Neural progenitor cell (in vitro differentiated cells): ENCODE data around the gene CEP83. TPM values are rescaled to one million over a fixed set of nuclear protein-coding genes. Genes with fewer than 3 reads are reported as not detected.

ENCODE experiments used
- DNase-seq: peaks from one replicate; pipeline ENCODE4 v3.0.0-alpha.2; 2016; ENCODE audit warnings: low spot score
- H2AFZ ChIP-seq: fragments of 200-600 bp; sonication (generic); replicated peaks from 2 replicates; pipeline ENCODE4 v1.6.1; 2016; ENCODE audit warnings: antibody characterized with exemption
- H3F3A ChIP-seq: fragments of 200-600 bp; sonication (generic); 2 replicates; pipeline ENCODE4 v1.6.1; 2016; ENCODE audit warnings: antibody characterized with exemption, low read depth
- H3K27ac ChIP-seq: fragments of 200-600 bp; sonication (generic); 2 replicates; pipeline ENCODE4 v1.5.1; 2016; ENCODE audit warnings: mild to moderate bottlenecking
- H3K27me3 ChIP-seq: fragments of 200-600 bp; sonication (generic); 2 replicates; pipeline ENCODE4 v1.6.1; 2016; ENCODE audit warnings: mild to moderate bottlenecking, moderate library complexity
- H3K36me3 ChIP-seq: fragments of 200-600 bp; sonication (generic); 2 replicates; pipeline ENCODE4 v1.5.1; 2016
- H3K4me1 ChIP-seq: fragments of 200-600 bp; sonication (generic); 2 replicates; pipeline ENCODE4 v1.6.1; 2016; ENCODE audit warnings: mixed run types
- H3K4me2 ChIP-seq: fragments of 200-600 bp; sonication (generic); 2 replicates; pipeline ENCODE4 v1.6.1; 2016
- H3K4me3 ChIP-seq: fragments of 200-600 bp; sonication (generic); 2 replicates; pipeline ENCODE4 v1.5.1; 2016
- H3K79me2 ChIP-seq: fragments of 200-600 bp; sonication (generic); 2 replicates; pipeline ENCODE4 v1.6.1; 2016; ENCODE audit warnings: low read depth
- H3K9ac ChIP-seq: fragments of 200-600 bp; sonication (generic); 2 replicates; pipeline ENCODE4 v1.6.1; 2016
- H3K9me3 ChIP-seq: fragments of 200-600 bp; sonication (generic); 2 replicates; pipeline ENCODE4 v1.5.1; 2016; ENCODE audit warnings: low read depth
- H4K20me1 ChIP-seq: fragments of 200-600 bp; sonication (generic); 2 replicates; pipeline ENCODE4 v1.6.1; 2016; ENCODE audit warnings: low read depth
- H3K27ac Mint-ChIP-seq: 3 replicates; pipeline ENCODE4 v1.8.0; 2021; ENCODE audit warnings: mixed read lengths
- H3K27me3 Mint-ChIP-seq: 2 replicates; pipeline ENCODE4 v1.8.0; 2022; ENCODE audit warnings: low read depth, mild to moderate bottlenecking, inconsistent platforms, moderate library complexity, mixed read lengths; ENCODE audit not compliant: insufficient read depth
- H3K36me3 Mint-ChIP-seq: 3 replicates; pipeline ENCODE4 v1.8.0; 2021; ENCODE audit warnings: mixed read lengths
- H3K4me1 Mint-ChIP-seq: 3 replicates; pipeline ENCODE4 v1.8.0; 2021; ENCODE audit warnings: mixed read lengths
- H3K4me3 Mint-ChIP-seq: 3 replicates; pipeline ENCODE4 v1.8.0; 2021; ENCODE audit warnings: mild to moderate bottlenecking, moderate library complexity, mixed read lengths
- H3K9me3 Mint-ChIP-seq: 3 replicates; pipeline ENCODE4 v1.8.0; 2020; ENCODE audit warnings: mixed read lengths
- EZH2 ChIP-seq: fragments of 200-600 bp; sonication (generic); IDR thresholded peaks from 2 replicates; pipeline ENCODE4 v1.6.1; 2017; ENCODE audit warnings: antibody characterized with exemption, mild to moderate bottlenecking, moderate library complexity
- EZH2phosphoT487 ChIP-seq: fragments of 200-600 bp; sonication (generic); IDR thresholded peaks from 2 replicates; pipeline ENCODE4 v1.6.1; 2017; ENCODE audit warnings: antibody characterized with exemption
- total RNA-seq: library from RNA; depleted of rRNA; stranded (reverse); fragments of >200 nt; gene quantifications from 2 replicates; pipeline ENCODE4 v1.2.3, GENCODE V29; 2015; ENCODE audit warnings: low replicate concordance
- TF ChIP-seq, protein P1 (sequence below): fragments of 200-600 bp; sonication (generic); IDR thresholded peaks from 2 replicates; pipeline ENCODE4 v1.5.1; 2017; ENCODE audit warnings: antibody characterized with exemption, mild to moderate bottlenecking

CEP83 gene
- total RNA-seq, 1 donor from 2014 or later, result 60.4 TPM

DNA sequence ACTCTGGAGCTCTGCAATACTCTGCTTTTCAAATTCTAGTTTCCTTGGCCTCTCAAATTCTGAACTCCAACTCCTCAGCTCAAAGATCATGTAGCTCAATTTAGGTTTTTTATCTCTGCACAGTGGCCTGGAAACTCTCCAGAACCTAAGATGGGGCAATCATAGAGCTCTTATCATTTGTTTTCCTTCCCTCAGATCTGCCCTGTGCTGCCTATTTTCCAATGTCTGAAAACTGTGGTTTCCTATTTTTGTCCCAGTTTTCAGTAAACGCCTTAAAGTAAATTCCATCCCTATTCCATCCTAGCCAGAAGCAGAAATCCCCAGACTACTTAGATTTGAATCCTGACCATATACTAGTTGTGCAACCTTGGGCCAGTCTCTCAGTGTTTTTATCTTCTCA is 73.2 kb downstream of the CEP83 start:
- Mint-ChIP-seq H3K36me3 (peaks cover 33% of the 10 kb centered on the region), H3K9me3 (peaks cover 18% of the 10 kb centered on the region), H3K27ac (no peak overlapping the region), H3K4me1 (no peaks in the 10 kb centered on the region), H3K27me3 (no peaks in the 10 kb centered on the region), H3K4me3 (no peak overlapping the region)
- H3K36me3 ChIP-seq, result no peaks in the 10 kb centered on the region
- H2AFZ ChIP-seq, result no peak overlapping the region
- H3K4me2 ChIP-seq, result no peak overlapping the region
- no peak overlapping the region for H3K27ac ChIP-seq
- H4K20me1 ChIP-seq, result no peaks in the 10 kb centered on the region
- no peaks in the 10 kb centered on the region for H3F3A ChIP-seq
- H3K9ac ChIP-seq, result no peak overlapping the region
- TF ChIP-seq EZH2 (no peak), EZH2phosphoT487 (no peak)
- TF ChIP-seq, protein P1, sequence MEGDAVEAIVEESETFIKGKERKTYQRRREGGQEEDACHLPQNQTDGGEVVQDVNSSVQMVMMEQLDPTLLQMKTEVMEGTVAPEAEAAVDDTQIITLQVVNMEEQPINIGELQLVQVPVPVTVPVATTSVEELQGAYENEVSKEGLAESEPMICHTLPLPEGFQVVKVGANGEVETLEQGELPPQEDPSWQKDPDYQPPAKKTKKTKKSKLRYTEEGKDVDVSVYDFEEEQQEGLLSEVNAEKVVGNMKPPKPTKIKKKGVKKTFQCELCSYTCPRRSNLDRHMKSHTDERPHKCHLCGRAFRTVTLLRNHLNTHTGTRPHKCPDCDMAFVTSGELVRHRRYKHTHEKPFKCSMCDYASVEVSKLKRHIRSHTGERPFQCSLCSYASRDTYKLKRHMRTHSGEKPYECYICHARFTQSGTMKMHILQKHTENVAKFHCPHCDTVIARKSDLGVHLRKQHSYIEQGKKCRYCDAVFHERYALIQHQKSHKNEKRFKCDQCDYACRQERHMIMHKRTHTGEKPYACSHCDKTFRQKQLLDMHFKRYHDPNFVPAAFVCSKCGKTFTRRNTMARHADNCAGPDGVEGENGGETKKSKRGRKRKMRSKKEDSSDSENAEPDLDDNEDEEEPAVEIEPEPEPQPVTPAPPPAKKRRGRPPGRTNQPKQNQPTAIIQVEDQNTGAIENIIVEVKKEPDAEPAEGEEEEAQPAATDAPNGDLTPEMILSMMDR, result no peak
- no peaks in the 10 kb centered on the region for H3K9me3 ChIP-seq
- H3K4me1 ChIP-seq, result no peaks in the 10 kb centered on the region
- no peaks in the 10 kb centered on the region for H3K79me2 ChIP-seq
- no peaks in the 10 kb centered on the region for H3K27me3 ChIP-seq
- no peak overlapping the region for H3K4me3 ChIP-seq
- no peak for DNase-seq

- no peaks in the 10 kb centered on the region for H3F3A ChIP-seq
- no peak overlapping the region for H3K4me2 ChIP-seq
- no peak for DNase-seq
- Mint-ChIP-seq H3K36me3 (peaks cover 27% of the 10 kb centered on the region), H3K27me3 (no peaks in the 10 kb centered on the region), H3K27ac (no peak overlapping the region), H3K9me3 (peaks cover 16% of the 10 kb centered on the region), H3K4me1 (no peaks in the 10 kb centered on the region), H3K4me3 (no peak overlapping the region)
- TF ChIP-seq EZH2 (no peak), EZH2phosphoT487 (no peak)
- TF ChIP-seq, protein P1, result no peak
- no peaks in the 10 kb centered on the region for H3K36me3 ChIP-seq
- H3K4me1 ChIP-seq, result no peaks in the 10 kb centered on the region
- no peak overlapping the region for H2AFZ ChIP-seq
- H3K27me3 ChIP-seq, result no peaks in the 10 kb centered on the region
- H3K4me3 ChIP-seq, result no peak overlapping the region
- no peak overlapping the region for H3K9ac ChIP-seq
- H3K9me3 ChIP-seq, result no peaks in the 10 kb centered on the region
- no peaks in the 10 kb centered on the region for H4K20me1 ChIP-seq
- no peaks in the 10 kb centered on the region for H3K79me2 ChIP-seq
- no peak overlapping the region for H3K27ac ChIP-seq
Measured at GRCh38 chr12:94384030-94384429, 75.6 kb downstream of the CEP83 start.

GRCh38 chr12:94380507-94380906 is 79.2 kb downstream of the CEP83 start:
- Histone ChIP-seq H3K36me3 (peaks cover 8% of the 10 kb centered on the region), H3K79me2 (no peaks in the 10 kb centered on the region), H3K27ac (no peak overlapping the region), H3K4me2 (no peak overlapping the region), H3K9me3 (no peaks in the 10 kb centered on the region), H3K9ac (no peak overlapping the region), H2AFZ (no peak overlapping the region), H3K4me1 (no peaks in the 10 kb centered on the region), H4K20me1 (no peaks in the 10 kb centered on the region), H3F3A (no peaks in the 10 kb centered on the region), H3K4me3 (no peak overlapping the region), H3K27me3 (no peaks in the 10 kb centered on the region)
- no peak for TF ChIP-seq EZH2
- TF ChIP-seq EZH2phosphoT487, result no peak
- TF ChIP-seq, protein P1, result no peak
- Mint-ChIP-seq H3K9me3 (peaks cover 12% of the 10 kb centered on the region), H3K36me3 (peaks cover 22% of the 10 kb centered on the region), H3K4me3 (no peak overlapping the region), H3K4me1 (no peaks in the 10 kb centered on the region), H3K27ac (no peak overlapping the region), H3K27me3 (no peaks in the 10 kb centered on the region)
- no peak for DNase-seq
